Brain (organoid and tissue), 1 donor: ENCODE data around the gene SPANXB1. TPM values are rescaled to one million over a fixed set of nuclear protein-coding genes. Genes with fewer than 3 reads are reported as not detected.

ENCODE experiments used
- polyA plus RNA-seq: library from polyadenylated mRNA; stranded (reverse); fragments of 350-450 nt; fragmentation: Illumina TruSeq; extraction: RNeasy Lipid Tissue Mini Kit (QIAGEN cat#74804); gene quantifications from one replicate; pipeline ENCODE4 v1.2.3, GENCODE V29; 2015; ENCODE audit warnings: low read depth, low replicate concordance; ENCODE audit not compliant: insufficient read depth

Gene SPANXB1
- polyA plus RNA-seq, 1 donor from 2014 or later: not detected

Other genes with a start within 250 kb of the SPANXB1 start
- gene LDOC1, start 174.5 kb downstream of the SPANXB1 start, polyA plus RNA-seq: 199 TPM
- gene SPANXC, start 239.9 kb downstream of the SPANXB1 start, polyA plus RNA-seq: not detected